HepG2 (cell line): Measurements from ENCODE around the gene ST14. TPM values are rescaled to one million over a fixed set of nuclear protein-coding genes. Genes with fewer than 3 reads are reported as not detected.
A peak's percentile ranks its signal among the peaks of the same experiment; 100 is the strongest.

ENCODE experiments used
- ATAC-seq: fragments of 200-7000 bp; cut with Tn5 transposase; 3 replicates; pipeline ENCODE4 v1.9.1; 2020; ENCODE audit warnings: mild to moderate bottlenecking, moderate library complexity
- BruUV-seq: library from RNA; stranded (reverse); fragments of 400-500 nt; replicated peaks from 2 replicates; lab custom pipeline; 2021; lab: Mats Ljungman, UMichigan
- CTCF ChIA-PET: fragments of 300-600 bp; formaldehyde crosslinking; extraction: SDS; loops from one replicate; lab custom pipeline; 2021; ENCODE audit warnings: low total read pairs, inconsistent platforms, low intra/inter-chr PET ratio; lab: Yijun Ruan, JAX
- POLR2A ChIA-PET: fragments of 350-600 bp; sonication (Branson Sonifier 250); formaldehyde crosslinking; loops from one replicate; lab custom pipeline; 2020; ENCODE audit warnings: antibody characterized with exemption, inconsistent platforms; lab: Yijun Ruan, JAX
- DNase-seq: peaks from one replicate; pipeline ENCODE4 v3.0.0-alpha.2; 2015; ENCODE audit warnings: low spot score
- FAIRE-seq: peaks from 3 replicates; lab custom pipeline; 2011; peaks lifted over from hg19 to GRCh38; lab: Jason Lieb, UNC
- H2AFZ ChIP-seq: one replicate; pipeline ENCODE4 v1.6.1; 2011; ENCODE audit warnings: low read length, inconsistent platforms
- H3K27ac ChIP-seq: fragments of 300-600 bp; 3 replicates; pipeline ENCODE4 v1.8.0; 2011; ENCODE audit warnings: mixed run types, mild to moderate bottlenecking, mixed read lengths, low read length, inconsistent platforms; ENCODE audit not compliant: insufficient read depth; ENCODE audit errors: extremely low read length
- H3K27me3 ChIP-seq, 2 experiments: fragments of 200-600 bp in 1 of 2; 2 replicates in 1 of 2; 3 replicates in 1 of 2; pipeline versions ENCODE4 v1.6.0 to v1.8.0; 2011; ENCODE audit warnings: low read length in 2 of 2, mild to moderate bottlenecking in 2 of 2, moderate library complexity in 2 of 2, inconsistent platforms in 1 of 2; ENCODE audit not compliant: insufficient read depth in 2 of 2, control insufficient read depth in 1 of 2
- H3K36me3 ChIP-seq, 2 experiments: fragments of 200-600 bp in 1 of 2; replicated peaks in 1 of 2; 2 replicates in 1 of 2; 3 replicates in 1 of 2; pipeline versions ENCODE4 v1.5.1 to v1.8.0; 2011; ENCODE audit warnings: low read length in 2 of 2, inconsistent platforms in 1 of 2; ENCODE audit not compliant: insufficient read depth in 2 of 2, control insufficient read depth in 1 of 2
- H3K4me1 ChIP-seq: 2 replicates; pipeline ENCODE4 v1.5.1; 2012; ENCODE audit warnings: low read length, inconsistent platforms; ENCODE audit not compliant: insufficient read depth
- H3K4me2 ChIP-seq: 2 replicates; pipeline ENCODE4 v1.6.0; 2011; ENCODE audit warnings: low read depth, low read length, inconsistent platforms
- H3K4me3 ChIP-seq, 3 experiments: fragments of 200-600 bp in 1 of 3; sonication (generic), shearing (Covaris generic) in 1 of 3; replicated peaks in 1 of 3; 2 replicates each; pipeline ENCODE4 v1.5.1; 2011 to 2016; ENCODE audit warnings: low read length in 3 of 3, inconsistent platforms in 2 of 3, low read depth in 2 of 3, mild to moderate bottlenecking in 2 of 3, control low read depth in 1 of 3, mixed read lengths in 1 of 3; ENCODE audit not compliant: insufficient read depth in 1 of 3
- H3K79me2 ChIP-seq: one replicate; pipeline ENCODE4 v1.6.1; 2011; ENCODE audit warnings: low read length, inconsistent platforms; ENCODE audit not compliant: insufficient read depth
- H3K9ac ChIP-seq: 2 replicates; pipeline ENCODE4 v1.6.0; 2011; ENCODE audit warnings: mild to moderate bottlenecking, low read depth, low read length, inconsistent platforms; ENCODE audit not compliant: insufficient read depth
- H3K9me3 ChIP-seq: 2 replicates; pipeline ENCODE4 v1.5.1; 2012; ENCODE audit warnings: mild to moderate bottlenecking, low read length
- H4K20me1 ChIP-seq: 2 replicates; pipeline ENCODE4 v1.6.0; 2011; ENCODE audit warnings: inconsistent platforms, mild to moderate bottlenecking, low read length, moderate library complexity; ENCODE audit not compliant: insufficient read depth
- CCDC6 ChIP-seq: sonication (generic); formaldehyde crosslinking; IDR thresholded peaks from 2 replicates; pipeline ENCODE4 v1.8.1; 2022; ENCODE audit warnings: mild to moderate bottlenecking, missing genetic modification reagents, moderate library complexity
- FOSL2 ChIP-seq: sonication (generic); formaldehyde crosslinking; IDR thresholded peaks from 2 replicates; pipeline ENCODE4 v1.4.0; 2020; ENCODE audit warnings: missing genetic modification reagents
- FOXM1 ChIP-seq: sonication (generic); formaldehyde crosslinking; IDR thresholded peaks from 2 replicates; pipeline ENCODE4 v1.5.0; 2020; ENCODE audit warnings: missing genetic modification reagents
- HES4 ChIP-seq: sonication (generic); formaldehyde crosslinking; IDR thresholded peaks from 2 replicates; pipeline ENCODE4 v1.9.0; 2021; ENCODE audit warnings: mild to moderate bottlenecking, missing genetic modification reagents, borderline replicate concordance
- PHF8 ChIP-seq: sonication (generic); formaldehyde crosslinking; IDR thresholded peaks from 2 replicates; pipeline ENCODE4 v1.5.0; 2020; ENCODE audit warnings: missing genetic modification reagents
- ZNF629 ChIP-seq: sonication (generic); formaldehyde crosslinking; conservative IDR thresholded peaks from 2 replicates; pipeline ENCODE4 v1.5.0; 2020; ENCODE audit warnings: missing genetic modification reagents
- WGBS: methylation state at CpG from one replicate; pipeline ENCODE4 v1.1.6; 2017; ENCODE audit warnings: low lambda C conversion rate; 5-methylcytosine and 5-hydroxymethylcytosine counted together
- in situ Hi-C: cut with HindIII; loops from 2 replicates; pipeline ENCODE4 v1.10.0; 2017; ENCODE audit warnings: low pct_unique_long_range_greater_than_20kb; ENCODE audit not compliant: extremely low pct_ligation_motif_present
- intact Hi-C: fragments of 100-400 bp; cut with micrococcal nuclease; formaldehyde crosslinking; loops from one replicate; pipeline ENCODE4 v1.10.0; 2022; ENCODE audit not compliant: unreplicated experiment
- polyA plus RNA-seq, 8 experiments: library from polyadenylated mRNA; depleted of rRNA in 3 of 8; stranded (reverse) in 7 of 8; unstranded in 1 of 8; fragments of >200 nt; fragmentation: Illumina TruSeq in 4 of 8; extraction: Trizol in 4 of 8; gene quantifications; 2 replicates each; pipeline versions ENCODE4 v1.2.1 to v1.2.3, GENCODE V29; 2011 to 2016; ENCODE audit warnings: low read depth in 4 of 8, missing spikeins in 1 of 8, mixed read lengths in 1 of 8; ENCODE audit not compliant: insufficient read depth in 1 of 8
- total RNA-seq, 5 experiments: library from RNA; depleted of rRNA; stranded (reverse); fragments of >200 nt; fragmentation: Illumina TruSeq; extraction: Trizol; gene quantifications; 2 replicates each; pipeline ENCODE4 v1.2.3, GENCODE V29; 2016; ENCODE audit warnings: low read depth in 1 of 5
- TF ChIP-seq, protein P1 (sequence below): sonication (generic); formaldehyde crosslinking; IDR thresholded peaks from 2 replicates; pipeline ENCODE4 v1.4.0; 2020; ENCODE audit warnings: mild to moderate bottlenecking, missing genetic modification reagents

Gene ST14
- total and polyA plus RNA-seq, 2 of the 13 experiments (the other 11 are each of a cell fraction or from before 2014, with no cell fraction given) = 0.88 to 1.4 TPM

GRCh38 chr11:130165601-130166456 is 6.2 kb downstream of the ST14 start:
- Histone ChIP-seq H3K27me3 (no peaks in the 10 kb centered on the region), H3K27ac (no peak overlapping the region), H2AFZ (no peak overlapping the region), H3K4me1 (peaks cover 45% of the 10 kb centered on the region), H3K4me3 (no peak overlapping the region), H4K20me1 (no peaks in the 10 kb centered on the region), H3K9me3 (no peaks in the 10 kb centered on the region), H3K79me2 (no peaks in the 10 kb centered on the region), H3K9ac (no peak overlapping the region), H3K36me3 (no peaks in the 10 kb centered on the region), H3K4me2 (peak overlapping the region; percentile 37)
- POLR2A ChIA-PET = interaction anchor here (0.7 kb wide), 1 partner anchor 16 kb away, joined by 3 read pairs; no protein-coding TSS in a partner anchor
- in situ Hi-C loops = no loop called here
- FAIRE-seq = no peak
- intact Hi-C loops = no loop called here
- 78% methylated on average over 9 of the region's 9 CpGs for WGBS
- TF ChIP-seq CCDC6 (CRISPR knock-in tag) (no peak), FOXM1 (CRISPR knock-in tag) (no peak), ZNF629 (CRISPR knock-in tag) (peak; percentile 75)
- BruUV-seq = no TSS peak
- no peak for DNase-seq
- ATAC-seq = no peak
- CTCF ChIA-PET = no interaction called here

GRCh38 chr11:130166457-130166784 is 6.8 kb downstream of the ST14 start:
- WGBS = 51% methylated on average over 4 of the region's 4 CpGs
- BruUV-seq = no TSS peak
- Histone ChIP-seq H3K4me2 (peak overlapping the region; percentile 37), H4K20me1 (no peaks in the 10 kb centered on the region), H3K4me1 (peaks cover 45% of the 10 kb centered on the region), H3K9ac (no peak overlapping the region), H3K4me3 (no peak overlapping the region), H3K79me2 (no peaks in the 10 kb centered on the region), H2AFZ (no peak overlapping the region), H3K36me3 (no peaks in the 10 kb centered on the region), H3K27ac (no peak overlapping the region), H3K27me3 (no peaks in the 10 kb centered on the region), H3K9me3 (no peaks in the 10 kb centered on the region)
- POLR2A ChIA-PET = no interaction called here
- intact Hi-C loops = no loop called here
- TF ChIP-seq PHF8 (no peak), HES4 (CRISPR knock-in tag) (no peak), FOSL2 (peak; percentile 35; the same call in 1 of the 2 replicates)
- TF ChIP-seq, protein P1, sequence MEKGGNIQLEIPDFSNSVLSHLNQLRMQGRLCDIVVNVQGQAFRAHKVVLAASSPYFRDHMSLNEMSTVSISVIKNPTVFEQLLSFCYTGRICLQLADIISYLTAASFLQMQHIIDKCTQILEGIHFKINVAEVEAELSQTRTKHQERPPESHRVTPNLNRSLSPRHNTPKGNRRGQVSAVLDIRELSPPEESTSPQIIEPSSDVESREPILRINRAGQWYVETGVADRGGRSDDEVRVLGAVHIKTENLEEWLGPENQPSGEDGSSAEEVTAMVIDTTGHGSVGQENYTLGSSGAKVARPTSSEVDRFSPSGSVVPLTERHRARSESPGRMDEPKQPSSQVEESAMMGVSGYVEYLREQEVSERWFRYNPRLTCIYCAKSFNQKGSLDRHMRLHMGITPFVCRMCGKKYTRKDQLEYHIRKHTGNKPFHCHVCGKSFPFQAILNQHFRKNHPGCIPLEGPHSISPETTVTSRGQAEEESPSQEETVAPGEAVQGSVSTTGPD = no peak
- CTCF ChIA-PET = no interaction called here
- peak; percentile 33 for DNase-seq
- in situ Hi-C loops = no loop called here
- no peak for FAIRE-seq
- ATAC-seq = no peak; the same call in 2 of the 3 replicates
